Psoas muscle (tissue), 8 donors: Measurements from ENCODE around the gene MRPS27. TPM values are rescaled to one million over a fixed set of nuclear protein-coding genes. Genes with fewer than 3 reads are reported as not detected.

Source experiments
- ATAC-seq, 4 donors: fragments of 200-7000 bp; cut with Tn5 transposase; one replicate each; pipeline ENCODE4 v1.9.1; 2020; ENCODE audit warnings: moderate library complexity in 3 of 4, mild to moderate bottlenecking in 2 of 4
- DNase-seq, 2 donors: peaks; one replicate each; pipeline ENCODE4 v3.0.0-alpha.2; 2020
- H3K27ac ChIP-seq: fragments of 200-600 bp; one replicate; pipeline ENCODE4 v1.8.0; 2022
- H3K27me3 ChIP-seq, 3 donors: fragments of 200-600 bp in 1 of 3; one replicate each; pipeline versions ENCODE4 v1.6.1 to v1.8.0; 2013 to 2022; ENCODE audit warnings: low read length in 2 of 3, mild to moderate bottlenecking in 2 of 3, moderate library complexity in 1 of 3; ENCODE audit not compliant: insufficient read depth in 3 of 3
- H3K36me3 ChIP-seq, 2 donors: fragments of 200-600 bp in 1 of 2; one replicate each; pipeline versions ENCODE4 v1.6.1 to v1.8.0; 2013 to 2022; ENCODE audit warnings: low read depth in 1 of 2, mild to moderate bottlenecking in 1 of 2, moderate library complexity in 1 of 2; ENCODE audit not compliant: insufficient read depth in 1 of 2
- H3K4me1 ChIP-seq: fragments of 200-600 bp; one replicate; pipeline ENCODE4 v1.8.0; 2022
- H3K4me3 ChIP-seq: fragments of 200-600 bp; one replicate; pipeline ENCODE4 v1.8.0; 2022; ENCODE audit warnings: mild to moderate bottlenecking
- H3K9me3 ChIP-seq: fragments of 200-600 bp; one replicate; pipeline ENCODE4 v1.8.0; 2022
- WGBS, 3 donors: extraction: QIAGEN DNeasy Blood & Tissue Kit; methylation state at CpG; one replicate each; pipeline versions ENCODE4 v1.1.6 to v1.1.7; 2013; 5-methylcytosine and 5-hydroxymethylcytosine counted together
- intact Hi-C, 2 donors: fragments of 100-400 bp; cut with DNase I; formaldehyde crosslinking; loops; one replicate each; pipeline versions ENCODE4 v1.11.0 to v1.14.2; 2022
- polyA plus RNA-seq, 3 donors: library from polyadenylated mRNA; stranded (reverse); fragments of 200-250 nt; gene quantifications; one replicate each; pipeline ENCODE4 v1.2.3, GENCODE V29; 2013
- total RNA-seq, 4 donors: library from RNA; stranded (reverse); fragmentation: NEBNext Ultra II Directional in 2 of 4; extraction: Animal tissue kit (Norgen Biotek cat#: 25700) in 2 of 4; gene quantifications; one replicate each; pipeline versions ENCODE4 v1.2.1 to v1.2.4, GENCODE V29; 2021 to 2023
- TF ChIP-seq, protein P1 (sequence below): fragments of 200-600 bp; IDR thresholded peaks from one replicate; pipeline ENCODE4 v1.8.0; 2022; ENCODE audit warnings: antibody characterized with exemption
- donor health status: healthy with polysubstance abuse.
- donor health status: DM: no; HTN: no; CAD: no; lungs with moderate emphysema.
- donor health status: Bipolar disorder and iron deficiency.
- donor health status: healthy.
- donor health status: DM: yes; HTN: yes; CAD: no.
- donor health status: DM: no; HTN: no; CAD: no.
- donor health status: DM: no; HTN: no; CAD: no.
- donor health status: DM: yes; HTN: yes; CAD: no.

MRPS27 gene
- total and polyA plus RNA-seq, 7 donors, result 34.9 to 76.9 (median 55.5) TPM

DNA sequence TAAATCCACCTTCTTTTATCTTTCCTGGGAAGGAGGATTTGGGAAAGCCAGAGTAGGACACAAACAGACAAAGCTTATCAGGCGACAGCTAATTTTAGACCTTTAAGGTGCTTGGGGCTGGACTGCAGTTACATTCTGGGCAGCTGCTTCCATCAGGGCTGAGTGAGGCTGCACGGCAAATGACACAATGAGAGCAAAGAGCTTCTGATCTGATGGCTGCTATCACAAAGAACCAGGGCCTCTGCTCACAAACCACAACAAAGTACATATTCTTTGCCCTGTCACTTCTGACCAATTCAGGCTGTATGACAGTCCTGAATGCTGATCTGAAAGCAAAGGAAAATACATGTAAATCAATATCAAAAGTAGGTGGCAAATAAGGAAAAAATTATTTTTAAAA is 93.1 kb downstream of the MRPS27 start:
- 37 to 69% (median 50%) methylated on average over 2 of the region's 2 CpGs for WGBS, 3 donors
- H3K27me3 ChIP-seq, result no peaks in the 10 kb centered on the region
- DNase-seq, result no peak
- intact Hi-C loops, result no loop called here
- H3K9me3 ChIP-seq, result no peaks in the 10 kb centered on the region
- no peak overlapping the region for H3K4me3 ChIP-seq
- peaks cover 5 to 68% of the 10 kb centered on the region in 2 donors for H3K36me3 ChIP-seq
- peaks cover 6% of the 10 kb centered on the region for H3K4me1 ChIP-seq
- no peak overlapping the region for H3K27ac ChIP-seq
- ATAC-seq, result peak; percentile 17 to 52 (median 38)
- TF ChIP-seq, protein P1, sequence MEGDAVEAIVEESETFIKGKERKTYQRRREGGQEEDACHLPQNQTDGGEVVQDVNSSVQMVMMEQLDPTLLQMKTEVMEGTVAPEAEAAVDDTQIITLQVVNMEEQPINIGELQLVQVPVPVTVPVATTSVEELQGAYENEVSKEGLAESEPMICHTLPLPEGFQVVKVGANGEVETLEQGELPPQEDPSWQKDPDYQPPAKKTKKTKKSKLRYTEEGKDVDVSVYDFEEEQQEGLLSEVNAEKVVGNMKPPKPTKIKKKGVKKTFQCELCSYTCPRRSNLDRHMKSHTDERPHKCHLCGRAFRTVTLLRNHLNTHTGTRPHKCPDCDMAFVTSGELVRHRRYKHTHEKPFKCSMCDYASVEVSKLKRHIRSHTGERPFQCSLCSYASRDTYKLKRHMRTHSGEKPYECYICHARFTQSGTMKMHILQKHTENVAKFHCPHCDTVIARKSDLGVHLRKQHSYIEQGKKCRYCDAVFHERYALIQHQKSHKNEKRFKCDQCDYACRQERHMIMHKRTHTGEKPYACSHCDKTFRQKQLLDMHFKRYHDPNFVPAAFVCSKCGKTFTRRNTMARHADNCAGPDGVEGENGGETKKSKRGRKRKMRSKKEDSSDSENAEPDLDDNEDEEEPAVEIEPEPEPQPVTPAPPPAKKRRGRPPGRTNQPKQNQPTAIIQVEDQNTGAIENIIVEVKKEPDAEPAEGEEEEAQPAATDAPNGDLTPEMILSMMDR, result no peak

DNA sequence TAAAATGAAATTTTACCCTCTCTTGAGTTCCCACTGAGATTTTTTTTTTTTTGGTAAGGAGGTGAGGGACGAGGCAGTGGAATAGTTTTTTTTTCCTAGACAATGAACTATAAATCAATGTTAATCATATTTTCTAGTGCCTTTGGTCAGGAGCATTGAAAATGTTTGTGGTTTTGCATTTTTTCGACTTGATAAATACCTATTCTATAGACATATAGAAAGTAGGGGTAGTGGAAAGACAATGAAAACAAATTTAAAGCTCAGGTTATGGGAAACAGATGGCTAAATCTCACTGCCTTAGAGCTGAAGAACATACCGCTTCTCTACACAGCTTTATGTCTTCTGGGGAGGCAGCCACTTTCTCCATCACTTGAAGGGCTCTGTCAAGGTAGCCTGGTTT is 94.3 kb downstream of the MRPS27 start:
- Histone ChIP-seq H3K36me3 (peaks cover 6 to 72% of the 10 kb centered on the region in 2 donors), H3K27ac (no peak overlapping the region)
- ATAC-seq, result no peak

DNA sequence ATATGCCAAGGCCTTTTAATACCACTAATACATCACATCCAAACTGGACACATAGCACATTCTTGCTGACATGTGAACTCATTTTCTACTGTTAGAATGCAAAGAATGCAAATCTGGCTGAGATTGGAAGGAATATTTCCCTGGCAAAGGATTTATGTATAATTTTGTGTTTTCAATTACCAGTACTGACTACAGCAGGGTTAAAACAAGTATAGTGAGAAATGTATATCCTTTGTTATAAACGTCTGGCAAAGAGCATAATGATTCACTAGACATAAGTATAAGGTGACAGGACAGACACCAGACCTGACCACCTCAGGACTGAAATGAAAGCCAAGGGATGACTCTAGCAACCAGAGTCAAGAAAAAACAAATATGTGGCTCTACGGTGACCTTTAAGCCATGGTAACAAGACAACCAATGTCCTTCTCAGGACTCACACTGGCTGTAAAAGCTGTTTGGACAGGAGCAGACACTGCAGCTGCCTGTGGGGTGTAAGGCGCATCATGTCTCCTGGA is 95.0 kb downstream of the MRPS27 start:
- Histone ChIP-seq H3K9me3 (no peaks in the 10 kb centered on the region), H3K27me3 (no peaks in the 10 kb centered on the region), H3K4me3 (no peak overlapping the region), H3K36me3 (peaks cover 6 to 79% of the 10 kb centered on the region in 2 donors), H3K4me1 (peaks cover 3% of the 10 kb centered on the region), H3K27ac (no peak overlapping the region)
- TF ChIP-seq, protein P1, result no peak
- peak in 3 of 4 donors; percentile 43 to 61 (median 46) for ATAC-seq
- intact Hi-C loops, result no loop called here
- 64 to 71% (median 66%) methylated on average over 3 of the region's 3 CpGs for WGBS, 3 donors
- no peak for DNase-seq

More for the DNA sequence above, 94.3 kb downstream of the MRPS27 start:
- Histone ChIP-seq H3K27me3 (no peaks in the 10 kb centered on the region), H3K9me3 (no peaks in the 10 kb centered on the region), H3K4me3 (no peak overlapping the region), H3K4me1 (peaks cover 3% of the 10 kb centered on the region)
- intact Hi-C loops, result no loop called here
- no peak for DNase-seq
- 96 to 99% (median 98%) methylated on average over 3 of the region's 3 CpGs for WGBS, 3 donors
- TF ChIP-seq, protein P1, result no peak

DNA sequence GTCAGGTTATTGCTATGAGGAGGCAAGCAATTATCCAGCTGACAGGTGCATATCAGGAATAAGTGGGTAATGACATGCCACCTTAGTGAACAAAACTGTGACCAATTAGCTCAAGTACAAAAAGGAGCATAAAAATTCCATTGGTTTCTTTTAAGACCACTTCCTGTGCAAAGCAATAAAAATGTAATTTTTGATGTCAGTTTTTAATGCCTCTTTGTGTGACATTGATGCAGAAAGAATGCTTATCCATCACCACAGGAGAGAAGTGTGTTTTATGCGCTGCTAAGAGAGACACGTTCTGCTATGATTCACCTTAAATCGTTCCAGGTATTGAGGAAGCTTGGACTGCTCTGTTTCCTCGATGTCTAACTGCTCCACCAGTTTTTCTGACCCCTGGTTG is 96.7 kb downstream of the MRPS27 start:
- H3K4me1 ChIP-seq, result peaks cover 3% of the 10 kb centered on the region
- TF ChIP-seq, protein P1, result no peak
- no peak for ATAC-seq
- no peak overlapping the region for H3K4me3 ChIP-seq
- H3K27me3 ChIP-seq, result no peaks in the 10 kb centered on the region
- no peak for DNase-seq
- H3K27ac ChIP-seq, result no peak overlapping the region
- 78 to 87% (median 78%) methylated on average over 4 of the region's 4 CpGs for WGBS, 3 donors
- no peaks in the 10 kb centered on the region for H3K9me3 ChIP-seq
- intact Hi-C loops, result no loop called here
- H3K36me3 ChIP-seq, result peaks cover 8 to 96% of the 10 kb centered on the region in 2 donors

DNA sequence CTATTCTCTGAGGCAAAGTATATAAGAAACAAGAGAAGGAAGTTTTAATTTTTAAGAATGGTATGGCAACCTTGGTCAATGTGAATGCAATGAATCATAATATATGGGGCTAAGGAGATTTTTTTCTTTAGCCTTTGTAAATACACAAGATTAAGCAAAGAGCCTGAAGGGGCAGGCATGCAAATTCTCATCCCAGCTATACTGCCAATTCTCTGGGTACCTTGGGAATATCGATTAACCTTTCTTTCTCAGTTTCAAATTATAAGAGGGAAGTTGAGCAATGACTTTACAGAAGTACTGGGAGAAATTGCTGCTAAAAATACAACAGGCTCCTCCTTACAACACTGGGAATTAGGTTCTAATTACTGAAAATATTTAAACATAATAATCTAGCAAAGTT is 97.5 kb downstream of the MRPS27 start:
- WGBS, 3 donors, result 77 to 90% (median 79%) methylated on average over 1 of the region's 1 CpG

More for the DNA sequence above, 97.5 kb downstream of the MRPS27 start:
- Histone ChIP-seq H3K27me3 (no peaks in the 10 kb centered on the region), H3K4me1 (peaks cover 3% of the 10 kb centered on the region), H3K36me3 (peaks cover 8 to 96% of the 10 kb centered on the region in 2 donors), H3K9me3 (no peaks in the 10 kb centered on the region), H3K27ac (no peak overlapping the region), H3K4me3 (no peak overlapping the region)
- TF ChIP-seq, protein P1, result no peak
- DNase-seq (no peak), ATAC-seq (no peak)
- intact Hi-C loops, result no loop called here
